22Rv1 (cell line): Measurements from ENCODE around the gene RPTOR.

Source experiments
- H3K27ac ChIP-seq: fragments of 450-650 bp; 2 replicates; pipeline ENCODE4 v1.5.1; 2017
- ZFX ChIP-seq: fragments of 450-650 bp; IDR thresholded peaks from 2 replicates; pipeline ENCODE4 v1.6.1; 2017; ENCODE audit warnings: antibody characterized with exemption, borderline replicate concordance
- TF ChIP-seq, protein P1 (sequence below): fragments of 450-650 bp; IDR thresholded peaks from 2 replicates; pipeline ENCODE4 v1.5.1; 2017; ENCODE audit warnings: mild to moderate bottlenecking

Gene RPTOR

DNA sequence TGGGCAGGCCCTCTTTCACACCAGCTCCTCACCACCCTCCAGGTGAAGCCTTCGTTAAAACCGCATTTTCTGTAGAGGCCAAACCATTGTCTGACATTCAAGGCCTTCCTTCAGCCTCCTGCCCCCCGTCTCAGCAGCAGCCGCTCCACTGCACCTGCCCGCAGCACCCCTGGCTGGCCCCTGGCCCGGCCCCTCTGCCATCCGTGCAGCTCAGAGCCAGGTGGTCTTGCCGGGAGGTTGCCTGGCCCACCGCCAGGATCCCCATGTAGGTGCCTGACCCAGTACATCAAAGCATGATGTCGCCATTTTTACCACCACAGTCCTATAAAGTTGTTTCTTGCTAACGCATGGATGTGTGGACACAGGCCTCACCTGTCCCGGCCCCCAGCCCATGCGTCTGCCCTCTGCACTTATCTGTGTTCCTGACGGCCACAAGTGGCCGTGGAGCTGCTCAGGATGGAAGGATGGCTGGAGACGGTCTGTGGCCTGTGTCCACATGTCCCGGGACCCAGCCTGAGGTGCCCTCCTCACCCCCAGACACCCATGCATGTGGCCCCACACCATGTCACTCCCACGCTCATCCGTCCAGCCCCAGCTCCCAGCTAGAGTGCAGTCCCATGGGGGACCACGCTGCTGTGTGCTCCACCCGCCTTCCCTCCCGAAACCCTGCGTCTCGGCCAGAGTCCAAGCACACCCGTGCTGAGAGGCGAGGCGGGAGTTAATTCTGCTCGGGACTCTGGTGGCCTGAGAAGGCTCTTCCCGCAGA lies 357.7 kb downstream of the RPTOR start:
- H3K27ac ChIP-seq = no peak overlapping the region
- TF ChIP-seq, protein P1, sequence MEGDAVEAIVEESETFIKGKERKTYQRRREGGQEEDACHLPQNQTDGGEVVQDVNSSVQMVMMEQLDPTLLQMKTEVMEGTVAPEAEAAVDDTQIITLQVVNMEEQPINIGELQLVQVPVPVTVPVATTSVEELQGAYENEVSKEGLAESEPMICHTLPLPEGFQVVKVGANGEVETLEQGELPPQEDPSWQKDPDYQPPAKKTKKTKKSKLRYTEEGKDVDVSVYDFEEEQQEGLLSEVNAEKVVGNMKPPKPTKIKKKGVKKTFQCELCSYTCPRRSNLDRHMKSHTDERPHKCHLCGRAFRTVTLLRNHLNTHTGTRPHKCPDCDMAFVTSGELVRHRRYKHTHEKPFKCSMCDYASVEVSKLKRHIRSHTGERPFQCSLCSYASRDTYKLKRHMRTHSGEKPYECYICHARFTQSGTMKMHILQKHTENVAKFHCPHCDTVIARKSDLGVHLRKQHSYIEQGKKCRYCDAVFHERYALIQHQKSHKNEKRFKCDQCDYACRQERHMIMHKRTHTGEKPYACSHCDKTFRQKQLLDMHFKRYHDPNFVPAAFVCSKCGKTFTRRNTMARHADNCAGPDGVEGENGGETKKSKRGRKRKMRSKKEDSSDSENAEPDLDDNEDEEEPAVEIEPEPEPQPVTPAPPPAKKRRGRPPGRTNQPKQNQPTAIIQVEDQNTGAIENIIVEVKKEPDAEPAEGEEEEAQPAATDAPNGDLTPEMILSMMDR = no peak
- TF ChIP-seq ZFX = no peak

DNA sequence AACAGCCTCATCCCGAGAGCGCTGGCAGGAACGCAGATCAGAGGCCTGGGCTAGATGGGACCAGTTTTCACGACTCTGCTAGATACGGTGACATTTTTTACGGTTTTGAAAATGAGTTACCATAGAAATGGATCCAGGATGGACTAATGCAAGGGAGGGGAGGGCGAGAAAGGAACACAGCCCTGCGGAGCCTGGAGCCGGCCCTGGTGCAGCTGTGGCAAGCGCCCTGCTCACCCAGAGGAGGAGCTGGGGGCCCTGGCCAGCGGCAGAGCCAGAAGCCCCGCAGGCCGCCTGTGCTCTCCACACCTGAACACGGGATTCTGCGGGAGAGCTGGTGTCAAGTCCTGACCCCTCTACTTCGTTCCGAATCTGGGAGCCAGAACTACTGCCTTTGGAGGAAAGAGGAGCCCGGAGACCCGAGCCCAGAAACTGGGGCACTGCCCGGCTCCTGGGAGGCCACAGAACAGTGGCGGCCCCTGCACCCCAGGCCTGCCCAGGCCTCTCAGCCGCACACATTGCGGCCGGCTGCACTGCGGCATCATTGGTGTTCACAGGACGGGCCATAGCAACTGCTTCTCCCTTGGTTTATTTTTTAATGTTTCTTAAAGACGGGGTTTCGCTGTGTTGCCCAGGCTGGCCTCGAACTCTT lies 358.4 kb downstream of the RPTOR start:
- H3K27ac ChIP-seq = no peak overlapping the region
- TF ChIP-seq ZFX = no peak
- TF ChIP-seq, protein P1 = no peak

DNA sequence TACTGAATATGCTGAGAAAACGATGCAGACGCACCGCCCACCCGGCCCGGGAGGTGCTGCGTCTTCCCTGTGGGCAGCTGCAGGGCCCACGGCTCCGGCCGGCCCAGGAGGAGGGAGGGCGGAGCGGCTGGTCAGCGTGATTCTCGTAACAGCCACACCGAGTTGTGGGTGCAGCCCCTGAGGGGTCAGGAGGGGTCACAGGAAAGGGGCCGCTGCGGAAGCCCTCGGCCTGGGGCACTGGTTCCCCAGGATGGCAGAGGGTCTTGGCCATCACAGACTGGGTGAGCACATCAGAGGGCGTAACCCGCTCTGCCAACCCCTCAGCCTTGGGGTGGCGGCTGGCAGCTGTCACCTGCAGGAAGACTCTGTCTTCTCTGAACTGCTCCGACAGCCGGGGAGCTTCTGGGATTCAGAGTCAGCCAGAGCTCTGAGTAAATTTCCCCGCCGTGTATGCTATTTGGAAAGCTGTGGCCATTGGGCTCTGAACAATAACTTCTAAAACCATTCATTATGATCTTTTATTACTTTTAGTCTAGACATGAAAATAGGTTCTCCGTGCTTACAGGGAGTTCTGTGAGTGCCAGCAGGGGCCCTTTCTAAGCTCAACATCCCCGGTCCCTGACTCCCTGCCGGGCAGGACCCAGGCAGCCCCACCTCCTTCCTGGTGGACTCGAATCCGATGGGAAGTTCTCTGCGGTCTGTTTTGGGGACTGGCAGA lies 359.6 kb downstream of the RPTOR start:
- no peak overlapping the region for H3K27ac ChIP-seq
- no peak for TF ChIP-seq ZFX
- TF ChIP-seq, protein P1 = no peak

DNA sequence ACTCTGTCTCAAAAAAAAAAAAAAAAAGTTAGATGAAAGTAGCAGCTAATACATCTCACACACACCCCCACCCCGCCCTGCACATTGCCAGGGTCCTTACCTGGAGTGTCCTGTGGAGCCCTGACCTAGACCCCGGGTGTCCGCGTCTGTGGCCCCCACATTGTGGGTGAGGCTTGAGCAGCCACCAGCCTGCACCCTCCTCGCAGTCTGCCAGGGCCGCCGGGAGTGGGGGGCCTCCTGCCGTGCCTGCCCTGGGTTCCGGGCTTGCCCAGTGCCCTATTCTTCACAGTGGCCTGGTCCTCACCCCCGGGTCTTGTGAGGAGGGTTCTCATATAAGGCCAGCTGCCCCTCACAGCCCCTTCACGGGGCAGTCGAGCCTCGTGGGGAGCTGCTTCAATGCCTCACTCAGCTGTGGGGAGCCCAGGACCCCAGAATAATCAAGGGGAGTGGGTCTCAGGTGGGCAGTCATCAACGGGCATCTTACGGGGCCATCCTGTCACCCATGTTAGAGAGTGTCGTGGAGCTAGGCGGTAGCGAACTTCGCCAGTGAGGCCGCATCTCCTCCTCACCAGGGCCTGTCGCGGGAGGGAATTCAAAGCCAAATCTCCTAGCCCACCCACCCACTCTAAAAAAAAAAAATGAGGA lies 361.1 kb downstream of the RPTOR start:
- TF ChIP-seq, protein P1 = no peak
- TF ChIP-seq ZFX = no peak
- H3K27ac ChIP-seq = no peak overlapping the region

DNA sequence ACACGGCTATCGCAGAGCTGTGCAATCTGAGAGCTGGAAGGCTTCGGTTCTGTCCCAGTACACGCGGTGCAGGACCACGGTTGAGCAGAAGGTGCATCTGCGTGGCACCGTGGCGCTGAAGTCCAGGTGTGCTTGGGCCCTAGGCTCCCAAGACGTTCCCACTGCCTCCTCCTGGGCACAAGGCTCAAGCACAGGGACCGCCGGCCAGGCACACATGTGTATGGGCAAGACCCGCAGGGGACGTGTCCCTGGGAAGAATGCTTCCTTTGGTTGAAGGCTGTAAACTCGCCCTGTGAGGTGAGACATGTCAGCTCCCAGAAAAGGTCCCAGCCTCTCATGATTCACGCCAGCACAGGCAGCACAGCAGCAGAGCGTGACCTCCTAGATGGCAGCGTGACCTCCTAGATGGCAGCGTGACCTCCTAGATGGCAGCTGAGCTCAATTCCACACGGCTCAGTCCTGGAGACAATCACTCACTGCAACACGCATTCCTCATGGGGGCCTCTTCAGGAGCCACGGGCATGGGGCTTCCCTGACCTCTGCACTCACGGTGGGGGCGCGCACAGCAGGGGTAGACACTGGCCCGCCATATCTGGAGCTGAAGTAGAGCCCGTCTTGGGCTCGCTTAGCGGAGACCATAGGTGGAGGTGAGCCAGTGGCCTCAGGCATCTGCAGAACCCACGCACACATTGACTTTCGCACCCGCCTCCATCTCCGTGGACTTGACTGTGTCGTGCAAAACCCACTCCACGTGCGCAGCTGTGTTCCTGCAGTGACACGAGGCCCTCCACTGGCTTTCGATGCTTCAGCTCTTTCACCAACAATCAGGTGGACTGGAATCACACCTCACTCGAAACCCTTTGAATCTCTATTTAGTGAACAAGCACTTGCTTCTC lies 362.0 kb downstream of the RPTOR start:
- no peak overlapping the region for H3K27ac ChIP-seq

DNA sequence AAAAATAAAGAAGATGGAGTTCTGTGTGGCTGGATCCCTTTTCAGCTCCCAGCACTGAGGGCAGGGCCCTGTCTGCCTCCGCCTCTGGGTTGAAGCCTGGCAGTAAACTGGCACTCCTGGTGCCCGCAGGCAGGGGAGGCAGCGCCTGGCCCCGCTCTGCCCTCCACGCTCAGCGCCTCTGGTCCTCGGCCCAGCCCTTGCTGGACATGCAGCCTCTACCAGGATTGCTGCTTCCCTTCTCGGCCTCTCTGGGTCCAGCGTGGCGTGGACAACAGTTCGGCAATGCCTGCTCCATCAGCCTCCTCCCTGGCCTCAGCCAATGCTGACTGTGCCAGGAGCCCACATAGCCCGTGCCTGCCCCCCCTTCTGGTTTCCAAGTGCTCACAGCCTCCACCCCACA lies 362.6 kb downstream of the RPTOR start:
- TF ChIP-seq, protein P1 = no peak
- no peak for TF ChIP-seq ZFX

More for the DNA sequence above, 362.0 kb downstream of the RPTOR start:
- TF ChIP-seq, protein P1 = no peak

More for the DNA sequence above, 362.6 kb downstream of the RPTOR start:
- no peak overlapping the region for H3K27ac ChIP-seq
